NAMALWA (cell line): ENCODE results near the gene RPS28.
"Not testable (repeated sequence)": the region's sequence is repeated elsewhere in the genome, so short reads cannot be mapped to it uniquely, and the experiment has no call there.

ENCODE experiments used
- DNase-seq: peaks from one replicate; pipeline ENCODE4 v3.0.0-alpha.2; 2015; ENCODE audit warnings: low spot score

Gene RPS28

DNA sequence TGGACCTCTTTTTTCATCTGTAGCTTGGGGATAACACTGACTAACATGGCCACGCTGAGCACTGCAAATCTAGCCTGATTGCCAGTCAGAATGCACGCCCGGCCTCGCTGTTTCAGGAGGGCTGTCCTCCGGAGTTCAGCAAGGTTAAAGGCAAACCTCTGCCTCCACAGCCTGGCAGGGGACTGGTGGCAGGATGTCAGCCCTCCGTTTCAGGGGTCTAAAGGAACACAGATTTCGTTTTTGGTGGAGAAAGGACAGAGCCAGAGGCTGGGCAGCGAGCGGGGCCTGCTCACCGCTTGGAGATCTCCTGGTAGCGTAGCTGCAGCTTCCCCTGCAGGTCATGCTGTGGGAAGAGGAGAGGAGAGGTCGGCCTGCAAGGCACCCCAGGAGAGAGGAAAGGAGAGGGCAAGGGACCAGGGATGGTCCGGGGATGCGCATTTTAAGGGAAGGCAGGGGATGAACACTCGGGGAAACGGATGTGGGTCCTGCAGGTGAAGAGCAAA is 681 bp upstream of the RPS28 start:
- peak; percentile 41 for DNase-seq

DNA sequence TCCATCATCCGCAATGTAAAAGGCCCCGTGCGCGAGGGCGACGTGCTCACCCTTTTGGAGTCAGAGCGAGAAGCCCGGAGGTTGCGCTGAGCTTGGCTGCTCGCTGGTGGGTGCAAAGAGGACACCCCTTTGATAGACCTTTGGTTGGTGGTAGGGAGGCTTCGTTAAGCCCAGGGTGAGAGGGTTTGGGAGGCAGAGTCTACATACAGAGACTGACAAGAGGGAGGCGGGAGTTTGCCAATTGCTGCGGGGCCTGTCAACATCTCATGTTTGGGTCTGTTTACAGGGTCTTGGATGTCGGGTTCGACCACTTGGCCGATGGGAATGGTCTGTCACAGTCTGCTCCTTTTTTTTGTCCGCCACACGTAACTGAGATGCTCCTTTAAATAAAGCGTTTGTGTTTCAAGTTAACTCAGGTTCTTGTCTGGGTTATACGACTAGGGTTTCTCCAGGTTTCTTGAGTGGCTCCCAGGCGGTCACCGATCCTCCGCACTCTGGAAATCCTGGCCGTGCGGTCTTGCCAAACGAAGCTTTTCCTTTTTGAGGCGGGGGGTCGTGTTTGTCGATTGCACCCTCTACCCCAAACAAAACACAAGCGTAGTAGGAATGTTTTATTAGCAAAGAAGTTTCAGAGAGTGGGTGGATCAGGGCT is 816 bp downstream of the RPS28 start:
- no peak for DNase-seq

DNA sequence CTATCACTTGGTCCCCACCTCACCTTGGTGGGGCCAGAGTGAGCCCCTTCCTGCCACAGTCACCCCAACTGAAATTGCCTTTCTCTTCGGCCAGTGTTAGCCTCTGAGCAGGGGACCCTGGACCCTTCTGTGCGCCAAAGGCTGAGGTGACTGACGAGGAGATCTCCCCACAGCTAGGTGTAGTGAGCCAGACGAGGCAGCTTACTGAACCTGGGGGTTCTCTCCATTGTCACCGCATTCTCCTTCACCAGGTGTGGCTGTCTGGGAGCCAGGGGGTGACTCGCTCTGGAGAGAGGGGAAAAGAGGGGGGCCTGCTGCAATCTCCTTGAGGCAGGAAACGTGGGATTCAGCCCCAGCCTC is 1.3 kb downstream of the RPS28 start:
- no peak for DNase-seq

DNA sequence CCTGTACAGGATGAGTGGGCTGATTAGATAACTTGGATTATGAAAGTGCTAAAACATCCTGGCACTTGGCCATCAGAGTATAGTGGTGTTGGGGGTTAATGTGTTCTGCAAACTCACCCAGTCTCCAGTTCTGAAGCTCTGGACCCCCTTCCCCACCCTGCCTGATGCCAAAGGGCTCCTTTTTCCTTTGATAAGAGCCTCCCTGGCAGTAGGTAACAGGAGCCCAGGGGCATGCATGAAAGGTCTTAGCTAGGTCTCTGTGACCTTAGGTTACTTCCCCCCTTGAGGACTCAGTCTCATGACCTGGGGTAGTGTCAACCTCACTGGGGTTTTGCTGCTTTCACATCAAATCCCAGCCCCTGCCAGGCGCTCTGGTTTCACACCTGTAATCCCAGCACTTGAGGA is 2.5 kb downstream of the RPS28 start:
- peak; percentile 38 for DNase-seq

DNA sequence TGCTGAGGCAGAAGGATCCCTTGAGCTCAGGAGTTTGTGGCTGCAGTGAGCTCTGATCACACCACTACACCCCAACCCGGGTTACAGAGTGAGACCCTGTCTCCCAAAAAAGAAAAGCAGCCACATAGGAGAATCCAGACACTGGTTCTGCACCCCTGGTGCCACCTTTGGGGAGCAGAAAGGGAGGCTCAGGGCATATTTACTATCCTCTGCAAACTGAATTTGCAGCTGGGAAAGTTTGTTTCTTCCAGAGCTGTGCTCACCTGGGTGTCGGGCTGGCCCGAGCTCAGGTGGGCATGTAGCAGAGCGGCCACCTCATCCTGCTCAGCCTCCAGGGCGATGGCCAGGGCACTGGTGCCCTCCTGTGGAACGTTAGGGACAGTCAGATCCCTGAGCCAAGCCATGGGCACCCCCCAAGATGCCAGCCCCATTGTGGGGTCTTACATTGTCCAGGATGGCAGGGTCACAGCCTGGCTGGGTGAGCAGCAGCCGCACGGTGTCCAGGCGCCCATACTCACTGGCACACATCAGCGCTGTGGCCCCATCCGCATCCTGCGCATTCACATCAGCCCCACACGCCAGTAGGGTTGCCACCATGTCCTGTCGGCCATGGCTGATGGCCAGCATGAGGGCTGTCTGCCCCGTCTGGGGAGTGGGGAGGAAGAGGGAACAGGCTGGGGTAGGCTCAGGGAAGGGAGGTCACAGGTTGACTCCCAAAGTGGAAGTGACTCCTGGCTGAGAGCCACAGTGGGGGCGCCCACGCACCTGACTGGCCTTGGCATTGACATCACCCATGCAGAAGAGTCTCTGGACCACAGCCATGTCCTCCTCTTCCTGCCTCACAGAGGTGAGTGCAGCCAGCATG is 3.1 kb downstream of the RPS28 start:
- DNase-seq: no peak

DNA sequence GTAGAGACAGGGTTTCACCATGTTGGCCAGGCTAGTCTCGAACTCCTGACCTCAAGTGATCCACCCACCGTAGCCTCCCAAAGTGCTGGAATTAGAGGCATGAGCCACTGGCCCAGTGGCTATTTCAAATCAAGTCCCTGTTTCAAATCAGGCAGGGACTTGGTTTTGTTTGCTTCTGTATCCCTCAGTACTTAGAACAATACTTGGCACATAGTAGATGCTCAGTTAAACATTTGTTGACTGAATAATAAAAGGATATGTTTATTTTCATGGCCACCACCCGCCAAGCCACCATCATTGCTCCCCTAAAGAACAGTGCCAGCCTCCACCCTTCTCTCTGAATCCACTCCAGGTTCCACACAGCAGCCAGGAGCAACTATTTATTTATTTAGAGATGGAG is 4.2 kb downstream of the RPS28 start:
- DNase-seq: no peak

DNA sequence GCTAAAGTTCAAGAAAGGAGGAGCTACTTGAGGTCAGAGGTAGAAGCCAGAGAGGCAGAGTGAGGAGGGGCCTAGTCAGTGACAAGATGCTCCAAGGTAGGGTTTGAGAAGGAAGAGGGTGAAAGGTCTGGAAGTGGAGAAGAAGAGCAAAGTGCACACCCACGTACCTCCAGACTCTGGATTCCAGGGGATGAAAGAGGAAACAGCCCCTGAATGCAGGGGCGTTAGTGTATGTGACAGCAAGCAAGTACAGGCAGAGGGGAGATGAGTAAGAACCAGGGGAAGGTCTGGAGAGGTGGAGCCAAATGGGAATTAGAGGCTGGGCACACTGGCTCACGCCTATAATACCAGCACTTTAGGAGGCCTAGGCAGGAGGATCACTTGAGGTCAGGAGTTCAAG is 8.7 kb downstream of the RPS28 start:
- no peak for DNase-seq

DNA sequence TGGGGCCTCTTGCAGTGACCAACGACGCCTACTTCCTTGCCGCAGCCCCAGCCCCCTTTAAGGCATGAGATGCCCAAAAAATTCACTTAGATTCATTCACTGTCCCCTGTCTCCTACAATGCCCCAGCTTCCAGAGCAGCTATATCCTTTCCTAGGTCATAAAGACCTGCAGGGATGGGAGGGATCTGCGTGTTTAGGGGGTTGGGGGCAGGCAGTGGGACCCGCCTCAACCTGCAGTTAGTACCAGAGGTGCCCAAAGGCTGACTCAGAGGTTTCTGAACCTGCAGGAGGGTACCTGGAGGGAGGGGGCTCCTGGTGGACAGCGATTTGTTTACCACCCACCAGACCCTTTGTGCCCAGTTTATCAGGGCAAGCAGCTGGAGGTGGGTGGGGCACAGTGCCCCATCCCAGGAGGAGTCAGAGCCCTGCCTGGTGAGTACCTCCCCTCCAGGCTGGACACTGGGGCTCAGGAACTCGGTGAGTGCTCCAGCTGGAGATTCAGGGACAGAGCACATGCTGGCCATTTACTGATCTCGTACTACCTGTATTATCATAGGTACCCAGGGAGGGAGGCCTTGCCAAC is 10.1 kb downstream of the RPS28 start:
- DNase-seq: no peak

DNA sequence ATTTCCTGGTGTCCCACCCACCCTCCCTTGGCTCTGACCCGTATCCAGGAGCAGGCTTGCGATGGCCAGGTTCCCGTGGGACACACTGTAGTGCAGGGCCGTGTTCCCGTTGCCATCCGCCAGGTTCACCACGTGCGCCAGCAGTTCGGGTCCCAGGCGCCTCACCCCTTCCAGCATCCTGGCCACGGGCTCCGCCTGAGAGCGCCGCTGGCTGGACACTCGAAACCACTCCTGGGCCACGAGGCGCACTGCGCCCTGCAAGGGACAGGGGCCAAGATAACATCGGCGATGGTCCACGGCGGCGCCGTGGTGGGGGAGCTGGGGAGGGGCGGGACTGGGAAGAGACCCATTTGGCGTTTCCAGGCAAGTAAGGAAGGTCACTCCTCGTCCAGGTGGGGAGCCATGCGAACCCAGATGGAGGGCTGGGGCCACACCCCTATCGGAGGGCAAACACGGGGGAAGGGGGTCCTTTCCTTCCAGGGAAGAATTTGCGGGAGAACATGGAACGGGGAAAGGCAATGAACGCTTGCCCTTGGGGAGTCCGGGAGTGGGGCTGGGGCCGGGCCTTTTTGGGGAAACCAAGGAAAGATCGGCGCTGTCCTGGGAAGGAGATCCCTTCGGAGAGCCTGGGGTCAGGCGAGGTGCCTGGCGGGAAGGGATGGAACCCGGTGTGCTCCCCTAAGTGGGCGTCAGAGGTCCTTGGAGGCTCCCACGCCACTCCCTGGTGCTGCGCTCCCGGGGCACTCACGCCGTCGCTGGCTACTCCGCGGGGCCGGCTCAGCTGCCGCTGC is 11.9 kb downstream of the RPS28 start:
- no peak for DNase-seq

DNA sequence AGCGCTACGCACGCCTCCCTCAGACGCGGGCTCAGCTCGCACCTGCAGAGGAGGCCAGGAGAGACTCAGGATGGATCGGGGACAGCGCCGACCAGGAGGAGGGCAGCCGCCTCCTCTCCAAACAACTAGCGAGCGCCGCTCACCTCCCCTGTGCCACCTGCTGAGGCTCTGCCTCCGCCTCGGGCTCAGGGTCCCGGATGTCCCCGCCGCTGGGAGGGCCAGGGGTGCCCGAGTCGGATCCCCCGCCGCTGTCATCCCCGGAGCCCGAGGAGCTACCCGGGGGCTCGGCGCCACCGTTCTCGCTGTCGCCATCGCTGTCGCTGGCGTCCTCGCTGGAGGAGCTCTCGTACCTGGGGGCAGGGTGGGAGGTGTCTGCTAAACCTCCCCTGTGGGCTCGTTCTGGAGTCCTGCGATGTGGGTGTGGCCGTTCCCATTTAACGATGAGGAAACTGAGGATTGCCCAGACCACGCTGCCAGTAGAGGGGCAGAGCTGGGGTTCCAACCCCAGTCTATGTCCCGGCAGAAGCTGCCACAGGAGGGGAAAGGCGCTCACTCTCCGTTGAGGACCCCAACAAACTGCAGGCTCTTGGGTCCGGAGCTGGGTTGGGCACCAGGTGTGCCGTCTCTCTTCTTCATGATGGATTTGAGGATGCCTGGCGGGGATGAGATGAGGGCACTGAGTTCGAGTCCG is 12.6 kb downstream of the RPS28 start:
- DNase-seq: no peak

DNA sequence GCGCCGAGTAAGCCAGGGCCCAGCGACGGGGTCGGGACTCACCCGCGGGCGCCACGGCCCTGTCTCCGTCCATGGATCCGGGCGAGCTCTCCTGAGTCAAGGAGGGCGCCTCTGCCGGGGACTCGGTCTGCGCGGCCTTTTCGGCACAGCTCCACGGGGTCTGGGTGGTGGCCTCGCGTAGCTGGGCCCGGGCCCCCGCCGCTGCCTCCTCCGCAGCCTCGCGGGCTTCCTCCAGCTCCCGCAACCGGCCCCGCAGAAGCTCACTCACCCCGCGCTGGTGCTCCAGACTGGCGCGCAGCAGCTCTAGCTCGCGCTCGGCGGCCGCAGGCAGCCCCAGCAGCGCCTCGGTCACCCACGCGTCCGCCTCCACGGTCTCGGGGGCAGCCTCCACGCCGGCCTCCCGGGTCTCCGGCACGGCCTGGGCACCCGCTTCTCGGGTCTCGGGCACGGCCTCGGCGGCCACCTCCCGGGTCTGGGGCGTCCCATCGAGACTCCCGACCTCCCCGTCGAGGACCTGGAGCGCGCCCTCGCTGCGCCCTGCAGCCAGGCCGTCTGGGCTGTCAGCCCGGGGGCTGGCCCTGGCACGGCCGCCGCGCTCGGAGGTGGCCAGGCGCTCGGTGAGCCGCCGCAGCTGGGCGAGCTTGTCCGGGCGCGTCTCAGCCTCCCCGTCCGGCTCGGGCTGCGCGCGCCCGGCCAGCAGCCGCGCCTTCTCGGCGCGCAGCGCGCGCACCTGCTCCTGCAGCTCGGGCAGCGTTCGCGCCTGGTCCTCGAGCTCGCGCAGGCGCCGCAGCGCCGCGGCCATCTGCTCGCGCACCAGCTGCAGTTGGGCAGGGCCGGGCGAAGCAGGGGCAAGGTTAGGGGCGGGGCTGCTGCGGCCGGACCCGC is 13.4 kb downstream of the RPS28 start:
- no peak for DNase-seq

DNA sequence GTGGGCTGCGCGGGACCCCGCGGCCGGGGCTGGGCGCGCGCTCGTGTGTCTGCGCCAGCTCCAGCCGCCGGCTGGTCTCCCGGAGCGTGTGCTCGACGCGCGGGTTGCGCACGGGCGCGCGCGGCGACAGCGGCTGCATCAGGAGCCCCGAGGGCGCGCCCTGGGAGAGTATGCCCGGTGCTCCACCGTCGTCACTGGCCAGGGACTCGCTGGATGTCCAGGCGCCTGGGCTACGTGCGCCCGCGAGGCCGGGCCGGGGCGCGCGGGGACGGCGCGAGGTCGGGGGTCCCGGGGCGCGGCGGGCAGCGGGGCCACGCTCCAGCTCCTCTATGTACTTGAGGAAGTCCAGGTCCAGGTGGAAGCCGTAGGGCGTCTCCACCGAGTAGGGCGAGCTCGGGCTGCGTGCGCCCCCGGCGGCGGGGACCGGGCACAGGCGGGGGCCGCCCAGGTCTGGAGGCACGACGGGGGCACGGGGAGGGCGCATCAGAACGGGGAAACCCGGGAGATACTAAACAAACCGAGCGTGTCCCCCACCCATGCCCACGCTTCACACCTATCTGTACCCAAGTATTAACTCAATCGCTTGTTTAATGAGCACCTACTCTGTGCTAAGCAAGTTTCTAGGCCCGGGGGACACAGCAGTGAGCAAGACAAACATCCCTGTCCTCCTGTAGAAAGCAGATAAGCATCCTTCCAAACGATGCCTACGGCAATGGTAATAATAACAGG is 14.2 kb downstream of the RPS28 start:
- no peak for DNase-seq

DNA sequence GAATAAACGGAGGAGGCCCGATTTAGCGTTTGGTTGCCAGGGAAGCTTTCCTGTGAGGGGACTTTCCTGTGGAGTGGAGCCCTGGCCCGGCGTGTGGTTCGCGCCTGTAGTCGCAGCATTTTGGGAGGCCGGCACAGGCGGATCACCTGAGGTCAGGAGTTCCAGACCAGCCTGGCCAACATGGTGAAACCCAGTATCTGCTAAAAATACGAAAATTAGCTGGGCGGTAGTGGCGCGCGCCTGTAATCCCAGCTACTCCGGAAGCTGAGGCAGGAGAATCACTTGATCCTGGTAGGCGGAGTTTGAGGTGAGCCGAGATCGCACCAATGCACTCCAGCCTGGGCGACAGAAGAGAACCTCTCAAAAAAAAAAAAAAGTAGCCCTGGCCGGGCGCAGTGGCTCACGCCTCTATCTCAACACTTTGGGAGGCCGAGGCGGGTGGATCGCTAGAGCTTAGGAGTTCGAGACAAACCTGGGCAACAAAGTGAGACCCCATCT is 14.8 kb downstream of the RPS28 start:
- DNase-seq: no peak

DNA sequence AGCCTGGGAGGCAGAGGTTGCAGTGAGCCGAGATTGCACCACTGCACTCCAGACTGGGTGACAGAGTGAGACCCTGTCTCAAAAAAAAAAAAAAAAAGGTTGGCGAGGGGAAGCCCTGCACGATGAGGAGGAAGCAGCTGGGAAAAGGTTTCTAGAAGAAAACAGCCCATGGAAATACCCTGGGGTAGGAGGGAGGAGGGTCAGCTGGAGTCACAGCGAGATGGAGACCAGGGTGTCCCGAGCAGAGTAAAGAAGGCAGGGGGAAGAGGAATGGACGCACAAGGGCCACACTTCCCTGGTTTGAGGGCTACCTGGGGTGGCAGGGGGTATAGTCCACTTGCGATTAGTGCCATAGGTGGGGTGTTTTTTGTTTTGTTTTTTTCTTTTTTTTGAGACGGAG is 15.4 kb downstream of the RPS28 start:
- no peak for DNase-seq

DNA sequence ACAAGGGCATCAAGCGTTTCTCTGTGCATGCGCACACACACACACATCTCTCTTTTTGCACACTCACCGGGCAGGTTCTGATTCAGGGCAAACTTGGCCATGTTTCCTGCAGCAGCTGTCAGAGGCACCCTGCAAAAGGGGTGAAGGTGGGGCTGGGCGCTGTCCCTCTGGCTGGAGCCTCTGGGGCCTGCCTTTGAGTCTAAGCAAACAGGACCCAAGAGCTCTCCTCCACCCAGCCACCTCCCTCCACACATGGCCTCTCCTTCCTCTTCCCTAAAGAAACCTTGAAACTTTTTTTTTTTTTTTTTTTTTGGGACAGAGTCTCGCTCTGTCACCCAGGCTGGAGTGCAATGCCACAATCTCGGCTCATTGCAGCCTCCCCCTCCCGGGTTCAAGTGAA is 16.4 kb downstream of the RPS28 start:
- DNase-seq: no peak

DNA sequence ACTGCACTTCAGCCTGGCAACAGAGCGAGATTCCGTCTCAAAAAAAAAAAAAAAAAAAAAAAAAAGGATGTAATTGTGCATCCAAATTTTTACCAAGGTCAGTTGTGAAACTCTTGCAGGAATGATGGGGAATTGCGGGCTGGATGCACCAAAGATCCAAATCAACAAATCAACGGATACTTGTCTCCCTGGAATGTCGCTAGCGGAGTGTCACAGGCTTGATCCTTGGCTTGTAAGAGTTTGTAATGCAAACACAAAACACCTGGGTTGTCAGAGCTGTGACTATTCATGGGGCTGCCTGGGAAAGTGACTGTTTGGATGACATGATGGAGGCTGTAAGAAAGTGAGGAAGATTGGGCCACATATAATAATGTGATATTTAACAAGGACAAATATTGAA is 17.5 kb downstream of the RPS28 start:
- no peak for DNase-seq

DNA sequence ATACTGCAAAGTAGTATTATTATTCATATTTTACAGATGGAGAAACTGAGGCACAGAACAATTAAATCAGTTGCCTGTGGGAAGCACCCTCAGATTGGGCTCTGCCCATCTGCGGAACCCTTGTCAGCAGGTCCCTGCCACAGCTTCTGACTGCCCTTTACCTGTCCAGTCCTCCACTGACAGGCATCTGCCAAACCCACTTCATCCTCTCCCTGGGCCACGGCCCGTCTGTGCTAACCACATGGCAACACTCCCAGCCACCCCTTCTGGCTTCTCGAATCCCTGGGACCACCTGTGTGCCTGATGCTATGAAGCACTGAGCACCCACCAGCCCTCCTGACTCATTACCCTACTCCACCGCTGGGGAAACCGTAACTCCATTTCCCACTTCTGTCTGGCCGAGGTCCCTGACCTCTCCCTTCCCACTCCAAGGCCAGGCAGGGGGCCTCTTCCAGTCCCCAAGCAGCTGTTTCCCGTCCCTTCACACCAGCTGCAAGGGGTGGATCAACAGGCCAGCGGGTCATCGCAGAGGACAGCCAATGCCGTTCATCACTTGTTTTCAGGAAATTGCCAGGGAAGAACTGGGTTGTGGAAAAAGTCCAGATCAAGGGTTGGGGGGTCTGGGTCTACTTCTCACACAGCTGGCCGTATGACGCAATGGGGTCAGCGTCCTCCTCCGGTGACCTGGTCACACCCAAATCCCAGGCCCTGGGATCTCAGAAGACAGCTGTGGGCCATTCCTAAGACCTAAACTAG is 19.2 kb downstream of the RPS28 start:
- no peak for DNase-seq

DNA sequence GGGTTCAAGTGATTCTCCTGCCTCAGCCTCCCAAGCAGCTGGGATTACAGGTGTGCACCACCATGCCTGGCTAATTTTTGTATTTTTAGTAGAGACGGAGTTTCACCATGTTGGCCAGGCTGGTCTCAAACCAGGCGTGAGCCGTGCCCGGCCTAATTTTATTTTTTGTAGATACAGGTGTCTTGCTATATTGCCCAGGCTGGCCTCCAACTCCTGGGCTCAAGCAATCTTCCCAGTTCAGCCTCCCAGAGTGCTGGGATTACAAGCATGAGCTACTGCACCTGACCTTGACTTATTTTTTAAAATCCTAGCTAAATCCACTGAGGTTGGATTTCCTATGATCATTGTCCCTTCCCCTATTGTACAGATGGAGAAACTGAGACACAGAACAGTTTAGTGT is 20.2 kb downstream of the RPS28 start:
- DNase-seq: not testable (repeated sequence)

DNA sequence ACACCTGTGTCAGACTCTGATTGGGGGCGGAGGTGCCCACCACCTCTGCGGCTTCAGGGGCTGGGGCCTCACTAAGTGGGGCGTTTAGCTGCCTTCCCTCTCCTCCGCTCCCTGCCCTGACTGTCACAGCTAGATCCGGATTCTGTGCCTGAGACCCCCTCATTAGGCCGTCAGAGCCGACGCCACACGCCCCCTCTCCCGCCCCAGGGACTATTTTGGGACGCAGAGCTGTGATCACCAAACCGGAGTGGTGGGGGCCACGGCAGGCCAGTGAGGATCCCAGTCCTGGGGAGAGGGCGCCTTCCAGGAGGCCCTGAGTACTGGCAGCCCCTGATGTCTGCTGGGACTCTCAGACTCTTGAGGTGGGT is 21.0 kb downstream of the RPS28 start:
- no peak for DNase-seq
